GM18507 (cell line): ENCODE results near the gene FILIP1L.

Experiments
- DNase-seq: peaks from one replicate; pipeline ENCODE4 v3.0.0; 2011; ENCODE audit warnings: low read depth; ENCODE audit not compliant: insufficient read length; ENCODE audit errors: extremely low spot score
- FAIRE-seq: peaks from 2 replicates; lab custom pipeline; 2011; peaks lifted over from hg19 to GRCh38; lab: Jason Lieb, UNC

FILIP1L gene

GRCh38 chr3:99965077-99965476, 149.2 kb downstream of the FILIP1L start:
- DNase-seq = no peak
- FAIRE-seq = no peak

DNA sequence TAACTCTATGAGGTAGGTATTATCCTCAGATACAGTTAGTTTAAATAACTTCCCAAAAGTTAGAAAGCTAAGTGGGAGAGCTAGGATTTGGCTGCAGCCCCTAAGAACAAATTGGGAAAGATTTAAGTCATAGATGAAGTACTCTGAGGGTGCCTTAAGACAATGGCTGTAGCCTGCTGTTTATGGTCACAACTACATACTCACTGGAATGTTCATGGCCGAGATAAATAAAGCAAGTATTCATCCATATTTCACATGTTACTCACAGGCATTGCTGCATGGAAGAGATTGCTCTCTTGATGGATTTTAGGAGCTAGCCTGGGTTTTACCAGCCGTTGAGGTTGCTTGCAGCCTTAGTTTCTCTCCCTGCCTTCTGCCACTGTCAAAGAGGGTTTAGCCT, 151.6 kb downstream of the FILIP1L start:
- no peak for FAIRE-seq
- DNase-seq = no peak

GRCh38 chr3:99961756-99962515, 152.4 kb downstream of the FILIP1L start:
- DNase-seq (no peak), FAIRE-seq (no peak)

GRCh38 chr3:99960941-99961340, 153.4 kb downstream of the FILIP1L start:
- FAIRE-seq = no peak

DNA sequence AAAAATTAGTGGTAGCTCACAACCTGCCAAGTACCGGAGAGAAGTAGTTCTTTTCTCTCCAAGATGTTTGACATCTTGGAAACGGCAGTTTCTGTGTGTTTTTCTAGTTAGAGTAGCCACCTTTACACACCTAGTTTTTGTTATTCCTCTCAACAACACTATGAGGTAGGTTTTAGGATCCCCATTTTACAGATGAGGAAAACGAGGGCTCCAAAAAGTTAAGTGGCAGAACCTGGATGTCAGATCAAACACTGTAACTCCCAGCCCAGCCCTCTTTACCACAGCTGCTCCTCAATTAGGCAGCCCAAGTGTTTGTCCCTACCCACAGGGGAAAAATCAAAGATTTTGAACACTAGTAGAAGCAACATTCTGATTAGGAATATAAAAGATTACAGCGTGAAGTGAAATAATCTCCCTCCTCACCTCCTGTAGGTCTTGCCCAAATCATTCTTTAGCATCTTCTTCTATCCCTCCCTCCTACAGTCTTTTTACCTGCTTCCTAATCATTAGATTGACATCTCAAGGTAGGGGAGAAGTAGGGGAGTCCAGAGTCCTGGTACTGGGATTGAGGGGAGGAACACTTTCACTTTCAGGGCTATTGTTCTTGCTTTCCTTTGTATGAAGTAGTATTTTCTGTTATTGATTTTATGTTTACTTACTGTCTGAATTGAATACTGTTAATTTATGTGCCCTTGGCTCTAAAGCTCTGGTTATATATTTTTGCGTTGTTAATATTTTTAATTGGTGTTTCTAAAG, 154.0 kb downstream of the FILIP1L start:
- FAIRE-seq (no peak), DNase-seq (no peak)

More at GRCh38 chr3:99960941-99961340, 153.4 kb downstream of the FILIP1L start:
- no peak for DNase-seq

DNA sequence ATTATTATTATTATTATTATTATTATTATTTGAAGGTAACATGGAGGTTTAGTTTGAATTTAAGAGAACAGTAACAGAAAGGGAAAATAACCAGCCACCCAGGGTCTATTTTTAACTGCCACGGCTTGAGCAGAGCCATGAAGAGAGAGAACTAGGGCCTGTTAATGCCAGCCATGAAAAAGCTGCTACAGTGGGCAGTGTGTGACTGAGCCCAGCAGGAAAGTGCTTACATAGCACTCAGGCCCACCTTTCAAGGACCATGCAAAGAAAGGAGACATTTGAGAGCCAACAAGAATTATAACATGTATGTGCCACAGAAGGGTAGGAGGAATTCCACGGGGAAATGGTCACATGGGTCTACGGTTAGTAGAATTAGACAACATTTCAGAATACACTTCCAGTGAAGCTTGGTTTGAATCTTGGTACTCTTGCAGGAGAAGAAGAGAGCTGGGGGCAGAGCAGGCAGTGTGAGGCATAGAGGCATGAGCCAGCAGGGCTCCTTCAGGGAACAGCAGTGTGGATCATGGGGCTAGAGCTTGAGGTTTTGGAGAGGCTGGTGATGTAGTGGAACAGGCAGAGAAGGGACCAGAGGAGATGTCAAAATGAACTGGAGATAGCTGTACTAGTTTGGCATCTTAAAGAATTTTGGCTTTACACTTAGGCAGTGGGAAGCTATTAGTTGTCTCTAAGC, 155.9 kb downstream of the FILIP1L start:
- DNase-seq (no peak), FAIRE-seq (no peak)

- FAIRE-seq = no peak
- no peak for DNase-seq
Measured at GRCh38 chr3:99957151-99957796, 157.0 kb downstream of the FILIP1L start.

DNA sequence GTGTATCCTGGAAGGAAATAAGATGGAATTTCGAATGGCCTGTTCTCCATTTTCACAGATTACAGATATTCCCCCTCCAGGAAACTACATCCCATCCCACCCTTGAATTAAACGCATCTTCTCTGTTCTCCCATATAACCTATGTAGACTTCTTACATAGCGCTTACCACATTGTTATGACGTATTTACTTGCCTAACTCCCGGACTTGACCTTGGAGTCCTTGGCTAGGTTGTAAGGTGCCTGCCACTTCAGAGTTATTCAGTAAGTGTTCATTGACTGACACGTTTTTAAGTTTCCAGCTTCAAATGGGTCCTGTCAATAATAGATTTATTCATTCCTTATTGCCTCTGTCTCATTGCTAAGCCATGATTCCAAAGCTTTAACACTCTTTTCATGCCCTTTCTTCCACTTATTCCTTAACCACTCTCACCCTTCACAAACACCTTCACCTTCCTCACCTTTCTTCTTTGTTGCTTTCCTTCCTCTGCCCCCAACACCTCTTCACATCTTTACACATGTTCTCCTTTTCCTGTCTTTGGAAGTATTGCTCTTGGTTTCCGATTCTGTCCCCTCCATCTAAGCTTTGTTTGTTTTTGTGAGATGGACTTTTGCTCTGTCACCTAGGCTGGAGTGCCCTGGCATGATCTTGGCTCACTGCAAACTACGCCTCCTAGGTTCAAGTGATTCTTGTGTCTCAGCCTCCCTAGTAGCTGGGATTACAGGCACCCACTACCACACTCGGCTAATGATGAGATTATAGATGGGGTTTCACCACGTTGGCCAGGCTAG, 158.3 kb downstream of the FILIP1L start:
- FAIRE-seq = no peak
- no peak for DNase-seq

DNA sequence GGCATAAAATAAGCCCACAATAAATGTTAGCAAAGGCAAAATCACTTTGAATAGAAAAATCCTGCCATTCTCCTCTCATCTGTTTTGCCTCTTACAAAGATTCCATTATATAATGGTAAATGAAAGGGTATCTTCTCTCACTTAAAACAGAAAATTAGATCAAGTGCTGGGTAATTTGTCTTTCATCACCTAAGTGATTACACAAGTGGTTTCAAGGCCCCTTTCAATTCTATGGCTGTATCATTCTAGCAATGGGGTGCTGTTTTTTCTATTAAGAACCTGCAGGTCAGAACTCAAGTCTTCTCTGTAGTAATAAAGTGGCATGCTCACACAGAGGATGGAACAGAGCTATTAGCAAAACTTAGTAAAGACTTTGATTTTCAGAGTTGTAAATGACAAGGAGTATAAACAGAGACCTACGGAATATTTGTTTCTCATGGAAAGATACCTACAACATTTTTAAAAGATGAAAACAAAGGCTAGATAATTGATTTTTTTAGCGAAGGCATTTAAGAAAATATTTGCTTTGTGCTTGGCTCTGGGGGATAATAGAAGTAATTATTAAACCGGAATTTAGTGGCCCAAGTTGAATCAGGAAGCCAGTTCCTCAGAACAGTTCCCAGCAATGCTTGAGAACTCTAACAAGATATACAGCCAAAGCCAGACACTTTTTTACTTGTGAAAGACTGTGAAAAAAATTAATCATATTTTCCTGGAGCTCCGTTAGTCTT, 159.2 kb downstream of the FILIP1L start:
- no peak for FAIRE-seq
- DNase-seq = no peak

- FAIRE-seq = no peak
Measured at GRCh38 chr3:99953596-99953995, 160.7 kb downstream of the FILIP1L start.

GRCh38 chr3:99952306-99952705, 162.0 kb downstream of the FILIP1L start:
- DNase-seq (no peak), FAIRE-seq (no peak)

More at GRCh38 chr3:99953596-99953995, 160.7 kb downstream of the FILIP1L start:
- no peak for DNase-seq

GRCh38 chr3:99951701-99952100, 162.6 kb downstream of the FILIP1L start:
- no peak for DNase-seq
- no peak for FAIRE-seq

DNA sequence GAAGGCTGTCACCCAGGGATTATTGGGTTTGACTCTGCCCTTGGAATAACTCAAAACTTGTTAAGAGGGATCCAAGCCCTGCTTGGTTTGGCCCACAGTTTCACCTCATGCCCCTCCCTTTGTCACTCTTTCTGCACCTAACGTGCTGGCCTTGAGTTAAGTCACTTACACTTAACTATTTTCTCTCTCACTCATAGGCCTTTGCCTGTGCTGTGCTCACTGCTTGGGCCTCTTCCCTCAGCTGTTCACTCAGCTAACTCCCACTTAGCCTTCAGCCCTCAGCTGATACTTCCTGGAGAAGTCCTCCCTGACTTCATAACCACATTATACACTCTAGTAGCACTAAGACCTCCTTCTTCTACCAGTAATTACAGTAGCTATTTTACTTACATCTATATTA, 163.4 kb downstream of the FILIP1L start:
- peak; percentile 21 for FAIRE-seq
- DNase-seq = no peak

DNA sequence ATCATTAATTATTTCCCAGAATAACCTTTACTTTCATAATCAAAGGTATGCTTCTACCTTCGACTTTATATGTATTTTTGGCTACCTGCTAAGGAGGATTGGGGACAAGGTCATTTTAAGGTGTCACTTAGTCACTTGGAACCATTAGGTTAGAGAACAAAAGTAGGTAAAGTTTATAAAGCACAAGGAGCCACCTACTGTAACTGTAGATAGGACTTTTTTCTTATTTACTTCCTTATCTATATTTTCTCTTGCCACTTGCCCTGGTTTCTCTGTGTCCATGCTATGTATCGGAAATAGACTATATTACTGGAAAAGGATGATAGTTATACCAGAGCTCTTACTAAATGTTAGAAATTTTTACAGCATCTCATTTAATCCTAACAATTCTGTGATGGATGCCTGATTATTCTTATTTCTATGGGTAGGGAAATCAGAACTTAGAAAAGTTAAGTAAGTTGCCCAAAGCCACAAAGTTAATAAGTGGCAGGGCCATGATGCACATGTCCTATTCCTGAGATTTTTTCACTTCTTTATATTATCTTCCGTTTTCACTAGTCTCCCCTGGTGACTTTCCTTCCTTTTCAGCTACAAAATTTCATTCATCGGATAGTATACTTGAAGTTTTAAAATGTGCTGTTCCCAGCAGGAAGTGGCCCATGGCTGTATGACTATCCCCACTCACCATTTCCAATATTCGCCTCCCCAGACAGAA, 164.2 kb downstream of the FILIP1L start:
- no peak for FAIRE-seq

GRCh38 chr3:99948467-99949089, 165.7 kb downstream of the FILIP1L start:
- DNase-seq (no peak), FAIRE-seq (no peak)

More for the DNA sequence above, 164.2 kb downstream of the FILIP1L start:
- no peak for DNase-seq

GRCh38 chr3:99947356-99947755, 166.9 kb downstream of the FILIP1L start:
- DNase-seq (no peak), FAIRE-seq (no peak)

DNA sequence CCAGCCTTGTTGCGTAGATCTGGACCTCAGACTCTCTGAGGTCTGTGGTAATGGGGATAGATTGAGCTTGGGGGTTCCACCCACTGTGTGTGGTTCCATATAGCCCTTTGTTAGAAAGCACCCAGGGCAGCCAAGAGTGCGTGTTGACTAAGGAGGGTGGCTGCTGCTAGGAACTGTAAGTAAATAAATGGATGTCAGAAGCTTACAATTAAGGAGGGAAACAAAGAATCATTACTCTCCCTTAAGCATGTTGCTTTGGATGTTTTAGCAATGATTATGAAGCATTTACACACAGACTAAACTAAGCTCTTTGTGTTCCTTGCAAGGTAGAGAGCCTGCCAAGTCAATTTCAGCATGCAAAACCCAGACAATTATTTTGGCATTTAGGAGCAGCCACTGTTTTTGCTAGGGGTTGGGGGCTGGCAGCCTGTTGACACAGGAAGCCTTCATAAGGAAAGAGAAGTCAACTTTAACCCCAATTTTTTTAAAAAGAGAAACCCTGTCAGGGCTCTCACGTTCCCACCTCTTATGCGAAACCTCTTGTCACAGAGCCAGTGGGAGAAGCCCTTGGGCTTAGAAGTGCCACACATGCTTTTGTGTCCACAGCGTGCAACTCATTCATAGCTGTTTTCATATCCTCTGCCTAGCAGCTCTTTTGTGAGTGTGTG, 168.8 kb downstream of the FILIP1L start:
- no peak for DNase-seq

More for the DNA sequence above, 168.8 kb downstream of the FILIP1L start:
- no peak for FAIRE-seq
